Stimulated activated CD4-positive, alpha-beta T cell treated with anti-CD3 and anti-CD28 coated beads, Interleukin-2, amount 100 ng/mL, for 4 hours (primary cell): ENCODE data around the gene DENND2D.

Source experiments
- DNase-seq: peaks from one replicate; pipeline ENCODE4 v3.0.0-alpha.2; 2020; ENCODE audit warnings: low read depth

Gene DENND2D

GRCh38 chr1:111175349-111175748, 25.1 kb downstream of the DENND2D start:
- no peak for DNase-seq

- DNase-seq: no peak
These were observed 26.4 kb downstream of the DENND2D start for GRCh38 chr1:111174070-111174469.

DNA sequence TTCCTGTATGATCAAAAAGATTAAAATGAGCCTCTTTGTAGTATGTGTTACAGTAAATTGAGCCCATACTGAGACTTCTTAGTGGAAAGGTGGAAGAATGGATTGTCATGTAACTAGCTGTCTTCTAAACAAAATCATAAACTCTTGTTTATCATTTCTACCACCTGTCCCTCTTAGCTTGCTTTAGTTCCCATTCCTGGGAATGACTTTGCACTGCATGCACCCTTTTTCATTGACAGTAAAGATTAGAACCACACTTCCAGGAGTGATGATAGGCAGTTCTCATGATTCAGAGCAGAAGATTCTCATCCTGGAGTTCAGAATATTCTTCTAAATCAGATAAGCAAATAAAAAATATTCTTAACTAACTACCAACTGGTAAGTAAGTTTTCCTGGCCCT, 28.0 kb downstream of the DENND2D start:
- DNase-seq: no peak

GRCh38 chr1:111164151-111164550, 36.3 kb downstream of the DENND2D start:
- no peak for DNase-seq

DNA sequence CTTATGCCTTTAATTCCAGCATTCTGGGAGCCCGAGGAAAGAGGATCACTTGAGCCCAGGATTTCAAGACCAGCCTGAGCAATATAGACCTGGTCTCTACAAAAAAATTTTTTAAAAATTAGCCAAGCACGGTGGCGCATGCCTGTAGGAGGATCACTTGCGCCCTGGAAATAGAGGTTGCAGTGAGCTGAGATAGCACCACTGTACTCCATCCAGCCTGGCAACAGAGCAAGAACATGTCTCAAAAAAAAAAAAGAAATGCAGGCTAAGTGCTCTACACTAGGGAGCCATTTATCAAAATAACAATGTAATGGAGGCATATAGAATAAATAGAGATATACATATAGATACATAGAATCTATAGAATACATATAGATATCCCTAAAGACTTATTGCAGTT, 37.1 kb downstream of the DENND2D start:
- no peak for DNase-seq

- no peak for DNase-seq
These were observed 38.0 kb downstream of the DENND2D start for GRCh38 chr1:111162488-111162880.

- no peak for DNase-seq
These were observed 38.5 kb downstream of the DENND2D start for GRCh38 chr1:111161843-111162487.

GRCh38 chr1:111157431-111157830, 43.0 kb downstream of the DENND2D start:
- DNase-seq: no peak

DNA sequence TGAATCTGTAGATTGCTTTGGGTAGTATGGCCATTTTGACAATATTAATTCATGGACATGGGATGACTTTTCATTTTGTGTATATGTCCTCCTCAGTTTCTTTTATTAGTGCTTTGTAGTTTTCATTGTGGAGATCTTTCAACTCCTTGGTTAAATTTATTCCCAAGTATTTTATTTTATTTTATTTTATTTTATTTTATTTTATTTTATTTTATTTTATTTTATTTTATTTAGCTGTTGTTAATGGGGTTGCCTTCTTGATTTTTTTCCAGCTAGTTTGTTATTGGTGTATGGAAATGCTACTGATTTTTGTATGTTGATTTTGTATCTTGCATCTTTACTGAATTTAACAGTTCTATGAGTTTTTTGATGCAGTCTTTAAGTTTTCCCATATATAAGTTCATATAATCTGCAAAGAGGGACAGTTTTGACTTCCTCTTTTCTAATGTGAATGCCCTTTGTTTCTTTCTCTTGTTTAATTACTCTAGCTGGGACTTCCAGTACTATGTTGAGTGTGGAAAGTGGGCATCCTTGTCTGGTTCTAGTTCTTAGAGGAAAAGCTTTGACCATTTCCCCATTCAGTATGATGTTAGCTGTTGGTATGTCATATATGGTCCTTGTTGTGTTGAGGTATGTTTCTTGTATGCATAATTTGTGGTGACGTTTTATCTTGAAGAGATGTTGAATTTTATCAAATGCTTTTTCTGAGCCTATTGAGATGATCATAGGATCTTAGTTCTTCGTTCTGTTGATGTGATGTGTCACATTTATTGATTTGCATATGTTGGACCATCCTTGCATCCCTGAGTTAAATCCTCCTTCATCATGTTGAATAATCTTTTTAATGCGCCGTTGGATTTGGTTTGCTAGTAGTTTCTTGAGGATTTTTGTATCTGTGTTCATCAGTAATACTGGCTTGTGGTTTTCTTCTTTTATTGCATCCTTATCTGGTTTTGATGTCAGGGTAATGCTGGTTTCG, 46.1 kb downstream of the DENND2D start:
- no peak for DNase-seq

DNA sequence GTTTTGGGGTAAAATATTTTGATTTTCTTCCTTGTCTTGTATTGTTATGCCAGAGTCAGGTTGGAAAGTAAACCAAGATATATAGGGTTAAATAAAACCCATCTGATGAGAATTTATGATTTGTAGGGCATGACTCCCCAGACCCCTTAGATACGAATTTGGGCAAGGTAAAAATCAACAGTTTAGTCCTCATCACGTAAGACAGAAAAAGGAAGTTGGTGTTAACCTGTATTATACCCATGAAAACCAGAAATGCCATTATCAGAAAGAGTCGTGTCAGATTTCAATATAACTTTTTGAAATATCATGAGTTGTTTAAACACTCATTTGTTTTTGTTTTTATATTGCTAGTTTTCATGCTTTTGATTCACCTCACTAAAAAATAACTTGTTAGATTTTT, 48.6 kb downstream of the DENND2D start:
- no peak for DNase-seq

DNA sequence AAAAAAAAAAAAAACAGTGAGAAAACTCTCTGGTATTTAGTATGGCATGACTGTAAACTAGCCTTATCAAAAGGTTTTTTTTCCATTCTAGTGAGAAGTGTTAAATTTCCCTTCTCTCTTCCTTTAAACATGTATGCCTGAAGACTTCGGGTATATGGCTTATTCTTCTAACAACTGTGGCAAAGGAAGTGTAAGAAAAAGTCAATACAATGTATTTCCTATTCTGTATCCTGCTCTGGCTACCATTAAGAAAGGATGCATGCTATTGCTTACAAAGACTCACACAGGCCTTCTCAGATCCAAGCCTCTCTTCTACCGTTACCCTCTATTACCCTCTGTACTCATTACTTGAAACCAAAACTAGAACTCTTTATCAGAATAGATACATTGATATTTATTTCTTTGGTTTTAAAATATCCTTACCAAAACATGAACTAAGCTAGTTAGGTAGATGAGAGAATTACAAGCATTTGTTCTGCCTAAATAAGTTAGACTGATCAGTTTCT, 52.0 kb downstream of the DENND2D start:
- no peak for DNase-seq

- DNase-seq: no peak
These were observed 52.5 kb downstream of the DENND2D start for GRCh38 chr1:111147948-111148347.

GRCh38 chr1:111145963-111146768, 54.3 kb downstream of the DENND2D start:
- no peak for DNase-seq

DNA sequence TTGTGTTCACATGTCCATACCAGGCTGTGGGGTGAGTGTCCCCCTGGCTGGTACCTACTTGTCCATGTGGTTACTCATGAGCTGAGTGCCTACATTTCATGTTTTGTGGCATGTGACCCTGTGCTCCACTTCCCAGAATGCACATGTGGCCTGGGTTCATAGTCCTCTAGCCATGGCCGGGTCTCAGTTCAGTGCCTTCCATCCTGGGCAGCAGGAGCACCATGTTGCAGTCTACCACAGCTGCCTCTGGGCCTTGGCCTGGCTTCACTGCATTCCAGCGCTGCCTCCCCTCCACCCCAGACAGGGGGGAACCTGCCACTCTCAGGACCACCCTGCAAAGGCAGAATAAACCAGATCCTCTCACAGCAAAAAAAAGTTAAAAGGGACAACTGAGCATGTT, 54.9 kb downstream of the DENND2D start:
- DNase-seq: no peak

DNA sequence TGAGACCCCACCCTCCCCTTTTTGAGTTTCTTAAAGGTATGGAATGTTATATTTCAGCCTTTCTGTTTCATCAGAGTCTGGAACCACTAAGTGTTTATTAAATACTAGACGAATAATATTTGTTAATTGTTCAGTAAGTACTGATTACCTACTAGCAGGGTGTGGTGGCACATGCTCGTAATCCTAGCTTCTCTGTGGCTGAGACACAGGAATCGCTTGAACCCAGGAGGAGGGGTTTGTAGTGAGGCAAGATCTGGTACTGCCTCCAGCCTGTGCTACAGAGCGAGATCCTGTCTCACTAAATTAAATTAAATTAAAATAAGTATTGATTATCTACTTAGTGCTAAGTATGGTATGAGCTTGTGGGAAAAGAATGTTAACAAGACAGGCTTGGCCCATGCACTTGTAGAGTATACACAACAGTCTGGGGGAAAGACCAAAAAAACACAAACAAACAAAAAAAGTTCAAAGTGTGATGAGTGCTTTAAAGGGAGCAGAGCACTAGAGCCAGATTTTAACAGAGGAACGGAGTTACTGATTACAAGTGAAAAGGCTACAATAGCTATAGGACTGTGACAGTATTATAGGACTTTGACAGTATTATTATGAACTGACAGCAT, 58.0 kb downstream of the DENND2D start:
- DNase-seq: no peak

DNA sequence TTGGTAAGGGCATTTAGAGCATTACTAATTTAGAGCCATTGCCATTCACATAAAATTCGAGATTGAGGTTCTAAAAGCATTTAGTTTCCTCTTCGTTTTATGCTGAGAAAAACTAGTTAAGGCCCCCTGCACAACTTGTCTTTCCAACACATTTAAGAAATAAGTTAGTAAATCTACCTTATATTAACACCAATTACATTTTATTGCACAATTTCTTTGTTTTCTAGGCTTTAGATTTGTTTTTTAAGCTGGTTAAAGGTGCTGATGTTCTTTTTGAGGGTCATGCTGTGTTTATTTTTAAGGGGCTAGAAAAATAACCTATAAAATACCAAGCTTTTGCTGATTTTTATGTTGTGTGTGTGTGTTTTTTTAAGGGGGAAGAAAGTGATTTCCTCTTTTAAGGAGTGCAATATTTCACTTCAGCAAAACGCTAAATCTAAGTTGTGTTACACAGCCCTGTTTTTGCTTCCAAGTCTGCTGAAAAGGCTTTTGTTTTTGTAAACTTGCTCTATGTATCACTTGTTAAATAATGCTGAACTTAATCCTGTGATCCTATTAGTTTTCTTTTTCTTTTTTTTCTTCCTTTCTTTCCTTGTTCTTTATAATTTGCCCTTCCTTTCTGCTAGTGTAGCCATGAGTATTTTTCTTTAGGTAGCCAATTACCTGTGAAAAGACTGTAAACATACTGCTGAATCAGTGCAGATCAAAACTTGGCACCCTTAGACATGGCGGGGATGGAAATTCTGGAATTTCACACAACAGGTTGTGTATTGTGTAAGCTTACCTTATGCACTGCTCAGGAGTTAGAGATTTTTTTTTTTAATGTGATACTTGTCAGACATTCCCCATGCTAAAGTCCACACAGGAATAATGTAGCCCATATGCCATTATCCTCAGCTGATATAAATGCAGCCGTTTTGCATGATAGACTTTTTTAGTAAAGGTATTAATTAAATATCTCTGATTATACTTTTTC, 58.9 kb downstream of the DENND2D start:
- DNase-seq: no peak

- no peak for DNase-seq
These were observed 59.8 kb downstream of the DENND2D start for GRCh38 chr1:111140680-111140967.

DNA sequence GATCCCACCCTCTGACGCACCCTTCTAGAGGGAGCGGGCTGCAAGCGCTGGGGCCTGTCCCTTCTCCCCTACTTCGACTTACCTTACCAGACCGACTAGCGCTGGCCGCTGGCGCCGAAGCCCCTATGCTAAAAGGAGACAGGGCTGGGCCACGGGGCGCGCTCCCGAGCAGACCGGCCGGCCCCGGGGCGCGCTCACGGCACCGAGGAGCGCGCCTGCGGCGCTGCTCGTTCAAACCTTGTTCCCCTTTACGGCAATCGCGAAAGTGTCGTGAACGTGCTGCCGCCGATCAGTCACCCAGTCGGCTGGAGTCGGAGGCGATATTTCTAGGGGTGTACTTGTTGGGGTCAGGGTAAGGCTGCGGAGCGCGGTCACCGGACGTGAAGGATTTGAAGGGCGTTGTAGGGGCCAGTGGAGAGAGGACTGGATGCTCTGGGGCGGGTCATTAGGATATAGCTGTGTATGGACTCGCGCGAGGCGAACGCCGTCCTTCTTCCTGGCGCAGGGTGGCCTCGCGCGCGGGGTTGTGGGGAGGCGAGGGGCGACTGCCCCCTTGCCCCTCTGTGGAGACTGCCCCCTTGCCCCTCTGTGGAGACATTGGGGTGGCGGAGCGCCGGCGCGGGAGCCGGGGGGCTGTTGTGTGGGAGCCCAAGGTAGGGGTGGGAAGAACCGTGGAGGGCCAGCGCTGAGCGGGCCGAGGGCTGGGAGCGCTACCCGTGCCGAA, 60.3 kb downstream of the DENND2D start, which contains the start of the genes CEPT1 and DRAM2:
Gene CEPT1 (plus strand): TSS at position 268 of the 724 bp plus-strand sequence. CDS start 7,492 bp downstream, outside the sequence.
Gene DRAM2 (minus strand): TSS at position 138 of the 724 bp plus-strand sequence. CDS start 8,539 bp downstream, outside the sequence.
- peak; percentile 89 for DNase-seq

DNA sequence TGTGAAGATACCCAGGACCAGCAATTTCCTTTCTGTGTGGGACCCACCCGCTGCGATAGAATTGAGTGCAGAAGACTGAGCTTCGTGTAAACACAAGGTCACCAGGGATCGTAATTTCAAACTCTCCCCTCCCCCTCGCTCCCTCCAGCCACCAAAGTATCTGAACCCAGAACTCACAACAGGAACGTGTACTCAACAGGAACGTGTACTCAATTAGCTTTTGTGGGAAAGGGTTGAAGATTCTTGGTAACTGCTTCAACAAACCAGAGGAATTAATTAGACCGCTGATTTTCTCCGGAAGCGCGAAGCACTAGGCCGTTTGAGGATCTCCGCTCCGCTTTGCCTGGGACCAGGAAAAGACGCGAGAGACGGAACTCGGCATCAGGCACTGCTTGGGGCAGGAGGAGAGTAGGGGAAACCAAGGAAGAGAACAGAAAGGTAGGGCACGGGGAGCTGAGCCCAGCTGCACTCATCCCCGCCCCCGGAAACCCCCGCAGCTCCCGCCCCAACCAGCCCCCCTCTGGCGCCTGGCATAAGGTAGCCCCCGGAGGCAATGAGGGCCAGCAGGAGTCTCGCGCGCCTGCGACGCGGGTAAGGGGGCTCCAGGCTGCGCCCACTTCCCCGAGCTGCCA, 61.0 kb downstream of the DENND2D start:
- DNase-seq: peak; percentile 26
